KG1 (cell line): Measurements from ENCODE around the gene PI4K2A.
"Not testable (repeated sequence)": the region's sequence is repeated elsewhere in the genome, so short reads cannot be mapped to it uniquely, and the experiment has no call there.

Experiments used
- DNase-seq: peaks from one replicate; lab custom pipeline; 2025; lab: John Stamatoyannopoulos, UW

The PI4K2A gene

GRCh38 chr10:97632949-97633884 is 7.3 kb upstream of the PI4K2A start, which contains the start of gene MORN4:
MORN4 (minus strand) TSS chr10:97633500; CDS start chr10:97619653, 13,847 bp downstream.
- DNase-seq = peak; percentile 57

GRCh38 chr10:97633921-97634320 is 6.5 kb upstream of the PI4K2A start:
- DNase-seq = no peak

GRCh38 chr10:97635577-97635976 is 4.9 kb upstream of the PI4K2A start:
- DNase-seq = no peak

GRCh38 chr10:97639090-97639489 is 1.4 kb upstream of the PI4K2A start:
- not testable (repeated sequence) for DNase-seq

- DNase-seq = no peak
These were observed 669 bp downstream of the PI4K2A start for GRCh38 chr10:97640868-97641811.

- DNase-seq = not testable (repeated sequence)
These were observed 2.1 kb downstream of the PI4K2A start for GRCh38 chr10:97642471-97643159.

GRCh38 chr10:97643441-97643985 is 3.0 kb downstream of the PI4K2A start:
- DNase-seq = no peak

- no peak for DNase-seq
These were observed 4.5 kb downstream of the PI4K2A start for GRCh38 chr10:97644936-97645335.

- DNase-seq = no peak
These were observed 7.1 kb downstream of the PI4K2A start for GRCh38 chr10:97647556-97647955.

- no peak for DNase-seq
These were observed 8.3 kb downstream of the PI4K2A start for GRCh38 chr10:97648562-97649404.

- not testable (repeated sequence) for DNase-seq
These were observed 8.9 kb downstream of the PI4K2A start for GRCh38 chr10:97649405-97649750.

- DNase-seq = no peak
These were observed 10.3 kb downstream of the PI4K2A start for GRCh38 chr10:97650726-97651125.

- DNase-seq = no peak
These were observed 11.3 kb downstream of the PI4K2A start for GRCh38 chr10:97651773-97652172.

GRCh38 chr10:97656777-97657176 is 16.3 kb downstream of the PI4K2A start:
- no peak for DNase-seq

GRCh38 chr10:97659589-97659988 is 19.1 kb downstream of the PI4K2A start:
- DNase-seq = no peak

- DNase-seq = no peak
These were observed 23.9 kb downstream of the PI4K2A start for GRCh38 chr10:97664282-97664850.

- DNase-seq = no peak
These were observed 26.5 kb downstream of the PI4K2A start for GRCh38 chr10:97666992-97667391.

GRCh38 chr10:97667463-97667862 is 27.0 kb downstream of the PI4K2A start:
- no peak for DNase-seq

- DNase-seq = no peak
These were observed 29.1 kb downstream of the PI4K2A start for GRCh38 chr10:97669571-97669970.

- DNase-seq = no peak
These were observed 33.5 kb downstream of the PI4K2A start for GRCh38 chr10:97673736-97674525.
